A673 (cell line): ENCODE data around the gene CLK4.

Experiments
- CTCF ChIP-seq: fragments of 300-800, 200-600 bp; sonication (generic); conservative IDR thresholded peaks from 2 replicates; pipeline ENCODE4 v1.5.1; 2017; ENCODE audit warnings: low read depth, mild to moderate bottlenecking, antibody characterized with exemption, low read length, moderate library complexity, mixed read lengths
- EZH2 ChIP-seq: fragments of 200-600 bp; sonication (generic); IDR thresholded peaks from 2 replicates; pipeline ENCODE4 v1.6.1; 2017; ENCODE audit warnings: borderline replicate concordance, low read depth, mild to moderate bottlenecking, mixed read lengths, antibody characterized with exemption, low read length; ENCODE audit not compliant: poor library complexity, severe bottlenecking

DNA sequence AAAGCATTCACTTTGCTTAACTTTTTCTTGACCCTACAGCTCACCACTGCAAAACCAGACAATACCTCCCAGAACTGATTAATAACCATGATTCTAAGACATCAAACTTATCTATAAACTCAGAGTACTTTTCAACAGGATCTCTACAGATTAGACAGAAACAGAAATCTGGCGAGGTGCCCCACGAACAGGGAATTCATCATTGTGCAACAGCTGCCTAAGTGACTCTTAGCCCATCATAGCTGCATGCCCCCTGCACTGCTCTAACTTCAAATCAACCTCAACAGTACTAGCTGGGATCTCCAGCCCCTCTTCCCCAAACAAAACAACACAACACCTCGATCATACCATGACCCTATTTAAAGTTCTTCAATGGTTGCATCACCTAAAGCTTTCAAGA, 20.6 kb downstream of the CLK4 start:
- no peak for TF ChIP-seq EZH2
- TF ChIP-seq CTCF = no peak
